Right lobe of liver (tissue), 6 donors: Measurements from ENCODE around the gene IWS1. TPM values are rescaled to one million over a fixed set of nuclear protein-coding genes. Genes with fewer than 3 reads are reported as not detected.

ENCODE experiments used
- ATAC-seq, 4 donors: fragments of 200-7000 bp; cut with Tn5 transposase; one replicate each; pipeline ENCODE4 v1.9.1; 2020; ENCODE audit warnings: mild to moderate bottlenecking in 4 of 4, moderate library complexity in 4 of 4
- DNase-seq, 3 donors: peaks; one replicate each; pipeline ENCODE4 v3.0.0-alpha.2; 2020
- H3K27ac ChIP-seq, 3 donors: fragments of 200-600 bp; one replicate each; pipeline ENCODE4 v1.8.0; 2022
- H3K27me3 ChIP-seq, 2 donors: fragments of 200-600 bp; one replicate each; pipeline ENCODE4 v1.8.0; 2022
- H3K36me3 ChIP-seq, 4 donors: fragments of 200-600 bp; sonication (generic) in 1 of 4; one replicate each; pipeline versions ENCODE4 v1.5.1 to v1.8.0; 2017 to 2022; ENCODE audit warnings: control low read depth in 1 of 4
- H3K4me1 ChIP-seq, 4 donors: fragments of 200-600 bp; sonication (generic) in 1 of 4; one replicate each; pipeline versions ENCODE4 v1.5.1 to v1.8.0; 2017 to 2022; ENCODE audit warnings: control low read depth in 1 of 4
- H3K4me3 ChIP-seq, 3 donors: fragments of 200-600 bp; one replicate each; pipeline ENCODE4 v1.8.0; 2022
- H3K9me3 ChIP-seq, 4 donors: fragments of 200-600 bp; sonication (generic) in 1 of 4; one replicate each; pipeline versions ENCODE4 v1.5.1 to v1.8.0; 2017 to 2022; ENCODE audit warnings: control low read depth in 1 of 4
- POLR2A ChIP-seq: fragments of 450-650 bp; IDR thresholded peaks from one replicate; pipeline ENCODE4 v1.6.1; 2017; ENCODE audit warnings: antibody characterized with exemption, mild to moderate bottlenecking
- WGBS: methylation state at CpG from one replicate; pipeline ENCODE4 v1.1.6; 2018; ENCODE audit warnings: low coverage, low lambda C conversion rate; ENCODE audit not compliant: insufficient coverage; ENCODE audit errors: missing lambda C conversion rate; 5-methylcytosine and 5-hydroxymethylcytosine counted together
- intact Hi-C, 2 donors: fragments of 100-400 bp; cut with DNase I; formaldehyde crosslinking; loops; one replicate each; pipeline versions ENCODE4 v1.11.2 to v1.14.1; 2022
- long read RNA-seq: library from polyadenylated mRNA; unstranded; transcript quantifications from one replicate; pipeline ENCODE4 v2.0.0, GENCODE V29; 2019
- total RNA-seq, 6 experiments: library from RNA; depleted of rRNA in 2 of 6; stranded (reverse); fragments of >200 nt in 2 of 6; fragmentation: NEBNext Ultra II Directional in 3 of 6; extraction: Animal tissue kit (Norgen Biotek cat#: 25700) in 3 of 6; gene quantifications; one replicate each; pipeline versions ENCODE4 v1.1.0 to v1.2.4, GENCODE V29; 2016 to 2023
- TF ChIP-seq, protein P1 (sequence below), 4 donors: fragments of 200-600 bp in 3 of 4; fragments of 450-650 bp in 1 of 4; IDR thresholded peaks; one replicate each; pipeline versions ENCODE4 v1.5.1 to v1.8.0; 2016 to 2022; ENCODE audit warnings: antibody characterized with exemption in 4 of 4, mild to moderate bottlenecking in 2 of 4
- donor health status: DM: no; HTN: yes; CAD: no.
- donor health status: DM: no; HTN: no; CAD: no.
- donor health status: DM: no; HTN: no; CAD: no.
- donor health status: DM: no; HTN: yes; CAD: no.
- donor health status: DM: no; HTN: yes; CAD: no.

Gene IWS1
- total RNA-seq: 10 to 100 TPM; 15.7 to 27.9 (median 20.1) TPM
- long read RNA-seq, partial matches to known transcripts: 3 of 8 reads
- long read RNA-seq, other reads (novel, unspliced or antisense): 5 of 8 reads

DNA sequence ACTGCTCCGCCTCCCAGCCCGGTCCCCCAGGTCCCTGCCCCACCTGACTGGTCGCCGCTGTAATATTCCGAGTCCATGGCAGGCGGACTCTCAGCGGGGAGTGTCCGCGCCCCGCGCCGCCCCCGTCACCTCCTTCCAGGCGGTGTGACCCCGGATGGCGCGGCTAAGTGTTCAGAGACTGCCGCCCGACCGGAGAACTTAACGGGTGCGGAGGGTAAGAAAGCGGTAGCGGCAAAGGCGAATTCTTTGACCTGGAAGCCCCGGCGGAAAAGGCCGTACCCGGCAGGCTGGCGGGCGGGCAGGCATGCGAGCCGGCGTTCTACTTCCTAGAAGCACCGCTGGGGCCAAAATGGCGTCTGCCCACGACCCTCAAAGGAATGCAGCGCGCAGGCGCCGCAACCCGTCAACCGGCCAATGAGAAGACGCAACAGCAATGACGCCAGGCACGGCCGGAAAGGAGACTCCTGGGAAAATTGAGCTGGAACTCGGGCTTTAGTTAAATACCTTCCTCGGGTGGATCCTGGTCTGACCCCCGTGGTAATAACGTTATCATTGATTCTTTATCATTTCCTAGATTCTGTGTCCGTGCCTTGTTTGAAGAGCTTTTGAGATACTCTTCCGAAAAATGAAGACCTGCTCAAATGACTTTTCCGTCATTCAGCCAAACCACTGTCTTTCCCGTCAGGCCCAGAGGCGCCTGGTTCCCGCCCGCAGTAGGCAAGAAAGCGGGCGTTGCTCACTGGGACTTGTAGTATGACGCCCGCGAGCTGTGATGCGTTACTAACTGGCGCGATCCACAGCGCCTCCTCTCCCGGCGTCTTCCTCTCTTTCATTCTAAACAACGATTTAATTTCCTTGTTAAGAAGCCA, at the start of gene IWS1:
Gene IWS1, minus strand, starts transcription at position 358 of the 869 bp plus-strand sequence. Its CDS starts 281 bp downstream, at position 77.
- DNase-seq: peak; percentile 94 to 97 (median 96)
- no peaks in the 10 kb centered on the region for H3K9me3 ChIP-seq
- peak; percentile 77 for TF ChIP-seq POLR2A
- TF ChIP-seq, protein P1, sequence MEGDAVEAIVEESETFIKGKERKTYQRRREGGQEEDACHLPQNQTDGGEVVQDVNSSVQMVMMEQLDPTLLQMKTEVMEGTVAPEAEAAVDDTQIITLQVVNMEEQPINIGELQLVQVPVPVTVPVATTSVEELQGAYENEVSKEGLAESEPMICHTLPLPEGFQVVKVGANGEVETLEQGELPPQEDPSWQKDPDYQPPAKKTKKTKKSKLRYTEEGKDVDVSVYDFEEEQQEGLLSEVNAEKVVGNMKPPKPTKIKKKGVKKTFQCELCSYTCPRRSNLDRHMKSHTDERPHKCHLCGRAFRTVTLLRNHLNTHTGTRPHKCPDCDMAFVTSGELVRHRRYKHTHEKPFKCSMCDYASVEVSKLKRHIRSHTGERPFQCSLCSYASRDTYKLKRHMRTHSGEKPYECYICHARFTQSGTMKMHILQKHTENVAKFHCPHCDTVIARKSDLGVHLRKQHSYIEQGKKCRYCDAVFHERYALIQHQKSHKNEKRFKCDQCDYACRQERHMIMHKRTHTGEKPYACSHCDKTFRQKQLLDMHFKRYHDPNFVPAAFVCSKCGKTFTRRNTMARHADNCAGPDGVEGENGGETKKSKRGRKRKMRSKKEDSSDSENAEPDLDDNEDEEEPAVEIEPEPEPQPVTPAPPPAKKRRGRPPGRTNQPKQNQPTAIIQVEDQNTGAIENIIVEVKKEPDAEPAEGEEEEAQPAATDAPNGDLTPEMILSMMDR (IDR thresholded peaks at IDR 0.05): peak in 3 of 4 donors; percentile 16 to 44 (median 22)
- peaks cover 0 to 7% (median 0%) of the 10 kb centered on the region in 4 donors for H3K36me3 ChIP-seq
- intact Hi-C loops: no loop called here
- peak; percentile 83 to 91 (median 86) for ATAC-seq
- no peaks in the 10 kb centered on the region for H3K27me3 ChIP-seq
- under 1% methylated on average over 28 of the region's 70 CpGs for WGBS
- peak within 1 kb of the TSS; percentile 77 to 94 (median 92) for H3K4me3 ChIP-seq
- peaks cover 0 to 28% (median 6%) of the 10 kb centered on the region in 4 donors for H3K4me1 ChIP-seq
- H3K27ac ChIP-seq: peak within 1 kb of the TSS; percentile 95 to 99 (median 96)

DNA sequence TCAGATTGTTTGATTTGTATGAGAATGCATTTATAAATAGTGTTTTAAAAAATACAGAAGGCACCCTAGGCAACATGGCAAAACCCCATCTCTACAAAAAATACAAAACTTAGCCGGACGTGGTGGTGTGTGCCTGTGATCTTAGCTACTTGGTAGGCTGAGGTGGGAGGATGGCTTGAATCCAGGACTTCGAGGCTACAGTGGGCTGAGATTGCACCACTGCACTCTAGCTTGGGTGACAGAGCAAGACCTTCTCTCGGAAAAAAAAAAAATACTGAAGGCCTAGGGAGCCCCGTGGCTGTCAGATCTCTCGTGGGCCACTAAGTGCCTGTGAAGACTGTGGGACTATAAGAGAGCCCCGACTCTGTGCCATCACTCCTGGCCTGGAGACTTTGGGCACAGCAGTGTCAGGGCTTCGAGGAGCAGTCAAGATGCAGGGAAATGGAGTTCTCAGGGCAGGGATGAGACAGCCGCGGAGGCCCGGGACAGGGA, 49.7 kb upstream of the IWS1 start:
- DNase-seq: no peak
- no peak overlapping the region for H3K27ac ChIP-seq
- no peak for ATAC-seq
- no peaks in the 10 kb centered on the region for H3K36me3 ChIP-seq
- H3K9me3 ChIP-seq: no peaks in the 10 kb centered on the region
- no peaks in the 10 kb centered on the region for H3K27me3 ChIP-seq
- intact Hi-C loops: no loop called here
- WGBS: 70% methylated on average over 7 of the region's 11 CpGs
- H3K4me1 ChIP-seq: no peaks in the 10 kb centered on the region
- no peak overlapping the region for H3K4me3 ChIP-seq
- TF ChIP-seq, protein P1 (IDR thresholded peaks at IDR 0.05): no peak
- no peak for TF ChIP-seq POLR2A

DNA sequence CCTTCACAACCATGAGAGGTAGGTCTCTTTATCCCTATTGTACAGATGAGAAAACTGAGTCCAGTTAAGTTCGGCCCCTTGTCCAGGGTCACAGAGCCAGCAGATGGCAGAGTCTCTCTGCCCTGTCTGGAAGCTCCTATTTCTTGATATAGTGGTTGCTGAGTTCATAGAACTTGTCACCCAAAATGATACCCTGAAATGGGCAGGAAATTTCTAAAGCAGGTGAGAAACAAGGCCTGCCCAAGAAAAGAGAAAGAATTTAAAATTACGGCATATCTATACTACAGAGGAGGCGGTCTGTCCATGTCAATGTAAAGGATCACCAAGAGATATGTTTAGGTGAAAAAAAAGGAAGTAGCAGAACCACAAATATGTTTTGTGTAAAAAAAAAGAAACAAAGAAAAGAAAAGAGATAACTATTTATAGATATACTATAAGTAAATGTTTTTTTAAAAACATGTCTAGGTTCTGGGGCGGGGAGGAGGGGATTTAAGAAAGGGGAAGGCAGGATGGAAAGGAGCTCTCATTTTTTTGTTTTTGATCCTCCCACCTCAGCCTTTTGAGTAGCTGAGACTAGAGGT, 49.0 kb upstream of the IWS1 start:
- Histone ChIP-seq H3K4me1 (no peaks in the 10 kb centered on the region), H3K9me3 (no peaks in the 10 kb centered on the region), H3K36me3 (no peaks in the 10 kb centered on the region), H3K4me3 (no peak overlapping the region), H3K27ac (no peak overlapping the region), H3K27me3 (no peaks in the 10 kb centered on the region)
- intact Hi-C loops: no loop called here
- DNase-seq (no peak), ATAC-seq (no peak)
- TF ChIP-seq, protein P1 (IDR thresholded peaks at IDR 0.05): no peak
- no peak for TF ChIP-seq POLR2A
- 74% methylated on average over 4 of the region's 4 CpGs for WGBS

DNA sequence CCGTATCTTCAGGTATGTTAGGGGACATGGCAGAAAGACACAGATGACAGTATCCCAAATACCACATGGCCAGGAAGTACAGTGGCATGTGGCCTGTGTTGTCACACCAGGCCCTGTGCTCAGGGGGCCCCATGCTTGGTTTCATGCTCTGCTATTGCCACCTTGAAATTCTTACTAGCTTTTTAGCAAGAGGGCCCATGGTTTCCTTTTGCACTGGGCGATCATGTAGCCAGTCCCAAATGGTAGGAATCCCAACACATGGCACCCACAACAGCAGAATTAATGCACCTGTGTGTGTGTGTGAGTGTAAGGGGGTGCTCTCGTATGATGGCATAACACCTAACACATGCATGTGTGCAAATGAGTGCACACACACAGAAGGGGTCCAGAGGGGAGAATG, 48.4 kb upstream of the IWS1 start:
- no peaks in the 10 kb centered on the region for H3K9me3 ChIP-seq
- intact Hi-C loops: no loop called here
- no peaks in the 10 kb centered on the region for H3K36me3 ChIP-seq
- TF ChIP-seq, protein P1 (IDR thresholded peaks at IDR 0.05): no peak
- TF ChIP-seq POLR2A: no peak
- no peaks in the 10 kb centered on the region for H3K4me1 ChIP-seq
- no peak overlapping the region for H3K27ac ChIP-seq
- H3K27me3 ChIP-seq: no peaks in the 10 kb centered on the region
- H3K4me3 ChIP-seq: no peak overlapping the region
- 88% methylated on average over 2 of the region's 3 CpGs for WGBS
- ATAC-seq (no peak), DNase-seq (peak in 1 of 3 donors; percentile 20)
